ENCODE measurements around the gene COL8A2. TPM values are rescaled to one million over a fixed set of nuclear protein-coding genes. Genes with fewer than 3 reads are reported as not detected.

The COL8A2 gene
- polyA plus RNA-seq, 1 donor from 2014 or later: not detected

DNA sequence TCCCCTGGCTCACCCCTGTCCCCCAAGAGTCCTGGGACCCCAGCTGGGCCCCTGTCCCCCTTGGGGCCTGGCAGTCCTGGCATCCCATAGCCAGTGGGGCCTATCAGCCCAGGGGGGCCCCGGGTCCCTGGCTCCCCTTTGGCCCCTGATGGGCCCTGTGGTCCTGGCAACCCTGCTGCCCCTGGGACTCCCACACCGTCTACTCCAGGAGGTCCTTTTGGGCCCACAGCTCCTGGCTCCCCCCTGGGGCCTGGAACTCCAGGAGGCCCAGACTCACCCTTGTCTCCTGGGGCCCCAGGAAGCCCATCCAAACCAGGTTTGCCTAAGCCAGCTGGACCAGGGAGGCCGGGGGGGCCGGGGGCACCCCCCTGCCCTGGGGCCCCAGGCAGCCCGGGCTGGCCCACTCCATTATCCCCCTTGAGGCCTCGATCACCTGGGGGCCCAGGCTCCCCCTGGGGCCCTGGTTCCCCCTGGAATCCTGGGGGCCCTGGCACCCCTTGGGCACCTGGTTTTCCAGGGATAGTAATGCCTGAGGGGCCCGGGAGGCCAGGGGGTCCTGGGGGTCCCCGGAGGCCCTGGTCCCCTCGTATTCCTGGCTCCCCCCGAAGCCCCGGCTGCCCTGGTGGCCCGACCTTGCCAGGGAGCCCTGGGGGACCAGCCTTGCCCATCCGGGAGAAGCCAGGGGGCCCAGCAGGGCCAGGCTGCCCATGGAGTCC, 26.2 kb downstream of the COL8A2 start:
- H3K36me3 Mint-ChIP-seq: no peaks in the 10 kb centered on the region
- H3K27me3 Mint-ChIP-seq: no peaks in the 10 kb centered on the region
- peaks cover 0 to 2% (median 0%) of the 10 kb centered on the region in 3 donors for H3K4me1 Mint-ChIP-seq
- H3K27ac Mint-ChIP-seq: no peak overlapping the region
- H3K9me3 Mint-ChIP-seq: no peaks in the 10 kb centered on the region
- no peak overlapping the region for H3K4me3 Mint-ChIP-seq

GRCh38 chr1:36097693-36098585, 27.1 kb downstream of the COL8A2 start:
- no peaks in the 10 kb centered on the region for H3K27me3 Mint-ChIP-seq
- H3K36me3 Mint-ChIP-seq: no peaks in the 10 kb centered on the region
- H3K27ac Mint-ChIP-seq: peak overlapping the region in 1 of 3 donors; percentile 80
- no peak overlapping the region for H3K4me3 Mint-ChIP-seq
- H3K9me3 Mint-ChIP-seq: no peaks in the 10 kb centered on the region
- H3K4me1 Mint-ChIP-seq: peaks cover 0 to 2% (median 0%) of the 10 kb centered on the region in 3 donors

DNA sequence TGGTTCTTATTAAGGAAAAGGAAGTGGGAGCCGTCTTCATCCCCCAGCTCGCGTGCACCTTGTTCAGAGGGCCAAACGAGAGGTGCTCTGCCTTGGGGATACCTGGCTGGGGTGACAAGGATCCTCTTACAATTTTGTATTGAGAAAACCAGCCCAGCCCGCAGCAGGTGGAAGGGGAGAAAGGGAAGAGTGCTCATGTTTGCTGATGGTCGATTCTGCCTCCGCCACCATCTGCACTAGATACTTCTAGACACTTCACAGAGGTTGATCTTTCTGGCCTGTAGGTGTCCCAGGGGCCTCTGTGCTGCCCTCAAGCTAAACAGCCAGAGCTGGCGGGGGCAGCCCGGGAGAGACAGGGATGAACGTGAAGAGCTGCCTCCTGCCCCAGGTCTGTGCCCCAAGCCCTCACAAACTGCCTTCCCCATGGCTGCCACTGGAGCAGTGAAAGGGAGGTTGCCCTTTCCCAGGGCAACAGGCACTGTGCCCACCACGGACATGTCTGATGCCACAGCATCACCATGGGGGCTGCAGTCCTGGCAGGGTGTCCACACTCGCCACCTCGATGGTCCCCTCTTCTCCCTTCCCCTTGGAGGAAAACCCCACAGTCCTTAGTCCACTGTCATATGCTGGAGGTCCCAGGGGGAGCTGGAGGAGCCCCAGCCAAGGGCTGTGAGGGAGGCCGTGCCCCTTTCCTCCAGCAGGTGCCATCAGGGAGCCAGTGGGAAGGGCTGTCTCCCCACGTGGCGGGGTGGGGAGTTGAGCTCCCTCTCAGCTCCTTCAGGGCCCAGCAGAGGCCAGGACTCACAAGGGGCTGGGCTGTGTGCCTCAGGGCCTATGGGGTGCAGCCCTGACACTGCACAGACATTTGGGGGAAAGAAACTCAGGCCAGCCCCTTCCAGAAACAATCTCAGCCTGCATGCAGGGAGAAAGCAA, 28.3 kb downstream of the COL8A2 start:
- Mint-ChIP-seq H3K27ac (peak overlapping the region in 1 of 3 donors; percentile 67), H3K36me3 (no peaks in the 10 kb centered on the region), H3K4me3 (no peak overlapping the region), H3K4me1 (peaks cover 0 to 2% (median 0%) of the 10 kb centered on the region in 3 donors), H3K27me3 (no peaks in the 10 kb centered on the region), H3K9me3 (no peaks in the 10 kb centered on the region)

DNA sequence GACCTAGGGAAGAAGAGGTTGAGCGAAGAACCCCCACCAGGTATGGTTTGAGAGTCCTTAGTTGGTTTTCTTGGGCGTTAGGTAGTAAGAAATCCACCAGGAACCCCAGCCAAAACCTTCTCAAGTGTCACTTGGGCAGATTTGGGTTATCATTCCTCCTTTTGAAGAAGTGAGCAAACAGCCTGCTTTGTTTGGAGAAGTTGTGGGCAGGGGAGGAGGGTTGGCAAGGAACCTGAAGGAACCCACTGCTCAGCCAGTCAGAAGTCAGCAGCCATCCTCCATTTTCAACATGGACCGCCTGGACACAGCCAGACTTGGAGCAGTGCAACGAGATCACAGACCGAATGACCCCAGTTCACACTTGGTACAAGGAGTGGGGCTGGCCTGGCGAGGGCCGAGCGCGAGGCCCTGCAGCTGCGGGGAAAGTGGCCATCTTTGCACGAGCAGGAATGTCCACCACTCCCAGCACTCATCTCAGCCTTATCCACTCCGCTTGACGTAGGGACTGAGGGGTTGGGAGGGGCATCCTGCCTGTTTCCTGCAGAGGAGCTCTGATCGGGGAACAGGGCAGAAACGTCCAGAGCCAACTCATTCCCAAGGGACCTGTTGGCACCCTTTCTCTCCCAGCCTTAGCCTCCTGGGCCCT, 29.1 kb downstream of the COL8A2 start:
- Mint-ChIP-seq H3K27me3 (no peaks in the 10 kb centered on the region), H3K4me3 (no peak overlapping the region), H3K9me3 (no peaks in the 10 kb centered on the region), H3K27ac (peak overlapping the region in 1 of 3 donors; percentile 21), H3K4me1 (peaks cover 0 to 2% (median 0%) of the 10 kb centered on the region in 3 donors), H3K36me3 (no peaks in the 10 kb centered on the region)

DNA sequence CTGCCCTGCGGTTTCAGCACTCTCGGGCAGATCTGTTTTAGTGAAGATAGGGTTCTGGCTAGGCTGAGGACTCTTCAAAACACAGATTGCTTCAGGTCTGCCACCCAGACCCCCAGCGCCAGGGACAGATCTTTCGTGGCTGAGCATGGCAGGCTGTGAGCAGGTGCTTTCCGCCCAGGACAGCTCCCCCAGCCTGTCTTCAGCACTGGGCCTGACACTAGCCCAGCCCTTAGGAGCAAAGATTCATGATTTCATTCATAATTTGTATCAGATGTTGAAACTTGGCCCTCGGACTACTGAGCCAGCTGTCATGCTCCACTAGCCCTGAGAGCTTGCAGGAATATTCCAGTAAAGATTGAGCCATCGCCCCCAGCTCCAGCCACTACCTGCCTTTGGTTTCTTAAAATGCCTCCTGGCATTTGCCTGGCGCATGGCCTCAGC, 30.4 kb downstream of the COL8A2 start:
- H3K4me3 Mint-ChIP-seq: no peak overlapping the region
- peaks cover 1 to 4% (median 2%) of the 10 kb centered on the region in 3 donors for H3K4me1 Mint-ChIP-seq

GRCh38 chr1:36093929-36094328, 31.1 kb downstream of the COL8A2 start:
- Mint-ChIP-seq H3K9me3 (no peaks in the 10 kb centered on the region), H3K36me3 (no peaks in the 10 kb centered on the region), H3K27ac (no peak overlapping the region), H3K4me3 (peak overlapping the region in 1 of 4 donors; percentile 45), H3K27me3 (no peaks in the 10 kb centered on the region), H3K4me1 (peaks cover 7 to 10% (median 7%) of the 10 kb centered on the region in 3 donors)

More for the DNA sequence above, 30.4 kb downstream of the COL8A2 start:
- Mint-ChIP-seq H3K9me3 (no peaks in the 10 kb centered on the region), H3K27ac (no peak overlapping the region), H3K36me3 (no peaks in the 10 kb centered on the region), H3K27me3 (no peaks in the 10 kb centered on the region)

DNA sequence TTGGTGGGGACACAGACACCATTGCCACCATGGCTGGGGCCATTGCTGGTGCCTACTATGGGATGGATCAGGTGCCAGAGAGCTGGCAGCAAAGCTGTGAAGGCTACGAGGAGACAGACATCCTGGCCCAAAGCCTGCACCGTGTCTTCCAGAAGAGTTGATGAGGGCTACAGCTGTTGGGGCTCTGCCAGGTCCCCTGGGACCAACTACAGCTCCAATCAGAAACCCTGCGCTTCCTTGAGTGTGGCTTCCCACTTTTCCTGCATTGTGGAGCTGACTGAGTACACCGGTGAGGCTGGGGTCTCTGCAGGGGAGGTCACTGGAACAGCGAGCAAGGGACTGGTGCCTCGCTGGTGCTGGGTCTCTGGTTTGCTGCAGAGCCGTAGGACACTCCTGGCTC, 31.8 kb downstream of the COL8A2 start:
- Mint-ChIP-seq H3K27ac (no peak overlapping the region), H3K36me3 (no peaks in the 10 kb centered on the region), H3K9me3 (no peaks in the 10 kb centered on the region), H3K4me3 (peak overlapping the region in 2 of 4 donors; percentile 8 to 66), H3K4me1 (peaks cover 7 to 10% (median 7%) of the 10 kb centered on the region in 3 donors), H3K27me3 (no peaks in the 10 kb centered on the region)

GRCh38 chr1:36092798-36093185, 32.2 kb downstream of the COL8A2 start:
- H3K36me3 Mint-ChIP-seq: no peaks in the 10 kb centered on the region
- H3K4me1 Mint-ChIP-seq: peaks cover 7 to 10% (median 7%) of the 10 kb centered on the region in 3 donors
- peak overlapping the region in 3 of 4 donors; percentile 8 to 66 (median 39) for H3K4me3 Mint-ChIP-seq
- no peak overlapping the region for H3K27ac Mint-ChIP-seq
- H3K27me3 Mint-ChIP-seq: no peaks in the 10 kb centered on the region
- H3K9me3 Mint-ChIP-seq: no peaks in the 10 kb centered on the region

- Mint-ChIP-seq H3K36me3 (no peaks in the 10 kb centered on the region), H3K27ac (no peak overlapping the region), H3K4me3 (peak overlapping the region in 1 of 4 donors; percentile 66), H3K4me1 (peaks cover 7 to 10% (median 7%) of the 10 kb centered on the region in 3 donors), H3K9me3 (no peaks in the 10 kb centered on the region), H3K27me3 (no peaks in the 10 kb centered on the region)
Observed at GRCh38 chr1:36092166-36092797, 32.7 kb downstream of the COL8A2 start.

GRCh38 chr1:36091698-36092097, 33.3 kb downstream of the COL8A2 start:
- Mint-ChIP-seq H3K27me3 (no peaks in the 10 kb centered on the region), H3K27ac (no peak overlapping the region), H3K36me3 (no peaks in the 10 kb centered on the region), H3K9me3 (no peaks in the 10 kb centered on the region), H3K4me1 (peaks cover 7 to 10% (median 7%) of the 10 kb centered on the region in 3 donors), H3K4me3 (peak overlapping the region in 1 of 4 donors; percentile 55)

GRCh38 chr1:36091141-36091540, 33.9 kb downstream of the COL8A2 start:
- Mint-ChIP-seq H3K36me3 (no peaks in the 10 kb centered on the region), H3K4me3 (peak overlapping the region in 3 of 4 donors; percentile 8 to 55 (median 41)), H3K9me3 (no peaks in the 10 kb centered on the region), H3K27ac (no peak overlapping the region), H3K27me3 (peaks cover 1% of the 10 kb centered on the region), H3K4me1 (peaks cover 7 to 10% (median 7%) of the 10 kb centered on the region in 3 donors)

DNA sequence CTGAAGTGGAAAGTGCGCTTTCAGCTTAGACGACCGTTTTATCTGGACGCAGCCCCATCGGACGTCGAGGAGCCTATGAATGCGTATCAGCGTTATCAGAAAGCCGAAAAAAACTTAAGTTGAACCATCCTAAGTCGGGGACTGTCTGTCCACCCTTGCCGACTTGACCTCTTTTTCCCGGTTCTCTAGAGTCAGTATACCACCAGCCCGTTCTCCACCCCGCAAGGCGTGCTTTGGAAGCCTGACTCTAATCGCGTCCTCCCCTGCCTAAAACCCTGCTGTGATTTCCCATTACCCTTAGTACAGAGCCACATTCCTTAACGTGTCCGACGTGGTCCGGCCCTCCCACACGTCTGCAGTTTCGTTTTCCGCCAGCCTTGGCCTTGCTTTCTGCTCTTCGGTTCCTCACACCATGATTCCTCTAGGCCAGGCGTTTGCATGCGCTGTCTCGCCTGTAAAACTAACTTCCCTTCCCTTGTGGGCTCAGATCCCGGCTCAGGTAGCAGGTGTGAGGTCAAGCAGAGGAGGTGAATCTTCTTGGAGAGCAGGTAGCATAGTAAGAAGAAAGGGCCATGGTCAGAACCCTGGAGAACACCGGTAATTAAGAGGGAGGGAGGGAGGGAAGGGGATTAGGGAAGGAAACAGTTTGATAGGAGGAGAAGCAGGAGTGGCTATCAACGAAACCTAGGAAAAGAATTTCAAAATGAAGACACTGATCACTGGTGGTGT, 35.5 kb downstream of the COL8A2 start:
- Mint-ChIP-seq H3K27me3 (peaks cover 13% of the 10 kb centered on the region), H3K9me3 (no peaks in the 10 kb centered on the region), H3K4me3 (peak overlapping the region; percentile 79 to 97 (median 90)), H3K4me1 (peaks cover 7 to 10% (median 7%) of the 10 kb centered on the region in 3 donors), H3K36me3 (no peaks in the 10 kb centered on the region), H3K27ac (peak overlapping the region; percentile 82 to 99 (median 92))

Data from IgD-negative memory B cell (primary cell).